ENCODE measurements around the gene MLF1. TPM values are rescaled to one million over a fixed set of nuclear protein-coding genes. Genes with fewer than 3 reads are reported as not detected.

The MLF1 gene
- polyA plus RNA-seq (2012; ENCODE audit: insufficient read depth, insufficient read length, low read depth): 8.2 TPM

GRCh38 chr3:158570999-158571702 is at the start of gene MLF1:
TSS of gene MLF1 (plus strand) at chr3:158571194. CDS start at chr3:158571301, 107 bp downstream.
- no peaks in the 10 kb centered on the region for H3K4me1 ChIP-seq
- H3K9me3 ChIP-seq: no peaks in the 10 kb centered on the region
- no peaks in the 10 kb centered on the region for H3K27me3 ChIP-seq
- peak within 1 kb of the TSS; percentile 55 for H3K4me3 ChIP-seq (ENCODE audit: low read depth, low read length)
- no peak for TF ChIP-seq CTCF (IDR thresholded peaks at IDR 0.05; ENCODE audit: low read depth, low read length)
- peak; percentile 97 for DNase-seq
- no peaks in the 10 kb centered on the region for H3K36me3 ChIP-seq

GRCh38 chr3:158522221-158523136 is 48.5 kb upstream of the MLF1 start:
- H3K27me3 ChIP-seq: no peaks in the 10 kb centered on the region
- peaks cover 14% of the 10 kb centered on the region for H3K4me1 ChIP-seq
- H3K36me3 ChIP-seq: no peaks in the 10 kb centered on the region
- no peak for TF ChIP-seq CTCF (IDR thresholded peaks at IDR 0.05; ENCODE audit: low read depth, low read length)
- no peaks in the 10 kb centered on the region for H3K9me3 ChIP-seq
- H3K4me3 ChIP-seq (ENCODE audit: low read depth, low read length): no peak overlapping the region
- no peak for DNase-seq

- DNase-seq: peak; percentile 82
- no peaks in the 10 kb centered on the region for H3K27me3 ChIP-seq
- no peak overlapping the region for H3K4me3 ChIP-seq (ENCODE audit: low read depth, low read length)
- H3K4me1 ChIP-seq: peaks cover 32% of the 10 kb centered on the region
- H3K9me3 ChIP-seq: no peaks in the 10 kb centered on the region
- H3K36me3 ChIP-seq: no peaks in the 10 kb centered on the region
- no peak for TF ChIP-seq CTCF (IDR thresholded peaks at IDR 0.05; ENCODE audit: low read depth, low read length)
These were observed 42.8 kb upstream of the MLF1 start for GRCh38 chr3:158528076-158528674.

GRCh38 chr3:158531334-158531733 is 39.7 kb upstream of the MLF1 start:
- no peak overlapping the region for H3K4me3 ChIP-seq (ENCODE audit: low read depth, low read length)
- H3K36me3 ChIP-seq: no peaks in the 10 kb centered on the region
- DNase-seq: no peak
- no peak for TF ChIP-seq CTCF (IDR thresholded peaks at IDR 0.05; ENCODE audit: low read depth, low read length)
- H3K9me3 ChIP-seq: no peaks in the 10 kb centered on the region
- no peaks in the 10 kb centered on the region for H3K27me3 ChIP-seq
- peaks cover 28% of the 10 kb centered on the region for H3K4me1 ChIP-seq

GRCh38 chr3:158532099-158532734 is 38.8 kb upstream of the MLF1 start:
- TF ChIP-seq CTCF (IDR thresholded peaks at IDR 0.05; ENCODE audit: low read depth, low read length): peak; percentile 84
- H3K4me1 ChIP-seq: peaks cover 24% of the 10 kb centered on the region
- H3K9me3 ChIP-seq: no peaks in the 10 kb centered on the region
- no peak overlapping the region for H3K4me3 ChIP-seq (ENCODE audit: low read depth, low read length)
- H3K36me3 ChIP-seq: no peaks in the 10 kb centered on the region
- DNase-seq: peak; percentile 45
- no peaks in the 10 kb centered on the region for H3K27me3 ChIP-seq
